HepG2 (cell line): ENCODE data around the gene GPC2. TPM values are rescaled to one million over a fixed set of nuclear protein-coding genes. Genes with fewer than 3 reads are reported as not detected.

ENCODE experiments used
- ATAC-seq: fragments of 200-7000 bp; cut with Tn5 transposase; 3 replicates; pipeline ENCODE4 v1.9.1; 2020; ENCODE audit warnings: mild to moderate bottlenecking, moderate library complexity
- BruUV-seq: library from RNA; stranded (reverse); fragments of 400-500 nt; replicated peaks from 2 replicates; lab custom pipeline; 2021; lab: Mats Ljungman, UMichigan
- CTCF ChIA-PET: fragments of 300-600 bp; formaldehyde crosslinking; extraction: SDS; loops from one replicate; lab custom pipeline; 2021; ENCODE audit warnings: low total read pairs, inconsistent platforms, low intra/inter-chr PET ratio; lab: Yijun Ruan, JAX
- POLR2A ChIA-PET: fragments of 350-600 bp; sonication (Branson Sonifier 250); formaldehyde crosslinking; loops from one replicate; lab custom pipeline; 2020; ENCODE audit warnings: antibody characterized with exemption, inconsistent platforms; lab: Yijun Ruan, JAX
- DNase-seq: peaks from one replicate; pipeline ENCODE4 v3.0.0-alpha.2; 2015; ENCODE audit warnings: low spot score
- FAIRE-seq: peaks from 3 replicates; lab custom pipeline; 2011; peaks lifted over from hg19 to GRCh38; lab: Jason Lieb, UNC
- H2AFZ ChIP-seq: one replicate; pipeline ENCODE4 v1.6.1; 2011; ENCODE audit warnings: low read length, inconsistent platforms
- H3K27ac ChIP-seq: fragments of 300-600 bp; 3 replicates; pipeline ENCODE4 v1.8.0; 2011; ENCODE audit warnings: mixed run types, mild to moderate bottlenecking, mixed read lengths, low read length, inconsistent platforms; ENCODE audit not compliant: insufficient read depth; ENCODE audit errors: extremely low read length
- H3K27me3 ChIP-seq, 2 experiments: fragments of 200-600 bp in 1 of 2; 2 replicates in 1 of 2; 3 replicates in 1 of 2; pipeline versions ENCODE4 v1.6.0 to v1.8.0; 2011; ENCODE audit warnings: low read length in 2 of 2, mild to moderate bottlenecking in 2 of 2, moderate library complexity in 2 of 2, inconsistent platforms in 1 of 2; ENCODE audit not compliant: insufficient read depth in 2 of 2, control insufficient read depth in 1 of 2
- H3K36me3 ChIP-seq, 2 experiments: fragments of 200-600 bp in 1 of 2; replicated peaks in 1 of 2; 2 replicates in 1 of 2; 3 replicates in 1 of 2; pipeline versions ENCODE4 v1.5.1 to v1.8.0; 2011; ENCODE audit warnings: low read length in 2 of 2, inconsistent platforms in 1 of 2; ENCODE audit not compliant: insufficient read depth in 2 of 2, control insufficient read depth in 1 of 2
- H3K4me1 ChIP-seq: 2 replicates; pipeline ENCODE4 v1.5.1; 2012; ENCODE audit warnings: low read length, inconsistent platforms; ENCODE audit not compliant: insufficient read depth
- H3K4me2 ChIP-seq: 2 replicates; pipeline ENCODE4 v1.6.0; 2011; ENCODE audit warnings: low read depth, low read length, inconsistent platforms
- H3K4me3 ChIP-seq, 3 experiments: fragments of 200-600 bp in 1 of 3; sonication (generic), shearing (Covaris generic) in 1 of 3; replicated peaks in 1 of 3; 2 replicates each; pipeline ENCODE4 v1.5.1; 2011 to 2016; ENCODE audit warnings: low read length in 3 of 3, inconsistent platforms in 2 of 3, low read depth in 2 of 3, mild to moderate bottlenecking in 2 of 3, control low read depth in 1 of 3, mixed read lengths in 1 of 3; ENCODE audit not compliant: insufficient read depth in 1 of 3
- H3K79me2 ChIP-seq: one replicate; pipeline ENCODE4 v1.6.1; 2011; ENCODE audit warnings: low read length, inconsistent platforms; ENCODE audit not compliant: insufficient read depth
- H3K9ac ChIP-seq: 2 replicates; pipeline ENCODE4 v1.6.0; 2011; ENCODE audit warnings: mild to moderate bottlenecking, low read depth, low read length, inconsistent platforms; ENCODE audit not compliant: insufficient read depth
- H3K9me3 ChIP-seq: 2 replicates; pipeline ENCODE4 v1.5.1; 2012; ENCODE audit warnings: mild to moderate bottlenecking, low read length
- H4K20me1 ChIP-seq: 2 replicates; pipeline ENCODE4 v1.6.0; 2011; ENCODE audit warnings: inconsistent platforms, mild to moderate bottlenecking, low read length, moderate library complexity; ENCODE audit not compliant: insufficient read depth
- CEBPB ChIP-seq: IDR thresholded peaks from 2 replicates; pipeline ENCODE4 v1.6.1; 2011; ENCODE audit warnings: low read depth, low read length, improper control_type of control experiment, borderline replicate concordance
- KAT8 ChIP-seq: IDR thresholded peaks from 2 replicates; pipeline ENCODE4 v1.6.1; 2016; ENCODE audit warnings: missing genetic modification reagents, missing compliant biosample characterization
- LCORL ChIP-seq, 2 experiments: fragments of 450-650 bp in 1 of 2; sonication (generic) in 1 of 2; formaldehyde crosslinking in 1 of 2; IDR thresholded peaks; 2 replicates each; pipeline versions ENCODE4 v1.5.0 to v1.6.1; 2017 to 2020; ENCODE audit warnings: antibody characterized with exemption in 1 of 2, missing genetic modification reagents in 1 of 2
- RFXAP ChIP-seq: sonication (generic); formaldehyde crosslinking; IDR thresholded peaks from 2 replicates; pipeline ENCODE4 v1.4.0; 2020; ENCODE audit warnings: missing genetic modification reagents, borderline replicate concordance
- SMC3 ChIP-seq: IDR thresholded peaks from 2 replicates; pipeline ENCODE4 v1.6.1; 2011; ENCODE audit warnings: low read length, improper control_type of control experiment
- ZNF775 ChIP-seq: sonication (generic); formaldehyde crosslinking; IDR thresholded peaks from 2 replicates; pipeline ENCODE4 v1.4.0; 2020; ENCODE audit warnings: missing genetic modification reagents, mild to moderate bottlenecking, moderate library complexity, borderline replicate concordance
- ZNF891 ChIP-seq: sonication (generic); formaldehyde crosslinking; IDR thresholded peaks from 2 replicates; pipeline ENCODE4 v1.5.0; 2020; ENCODE audit warnings: mild to moderate bottlenecking, missing genetic modification reagents
- WGBS: methylation state at CpG from one replicate; pipeline ENCODE4 v1.1.6; 2017; ENCODE audit warnings: low lambda C conversion rate; 5-methylcytosine and 5-hydroxymethylcytosine counted together
- in situ Hi-C: cut with HindIII; loops from 2 replicates; pipeline ENCODE4 v1.10.0; 2017; ENCODE audit warnings: low pct_unique_long_range_greater_than_20kb; ENCODE audit not compliant: extremely low pct_ligation_motif_present
- intact Hi-C: fragments of 100-400 bp; cut with micrococcal nuclease; formaldehyde crosslinking; loops from one replicate; pipeline ENCODE4 v1.10.0; 2022; ENCODE audit not compliant: unreplicated experiment
- polyA plus RNA-seq, 8 experiments: library from polyadenylated mRNA; depleted of rRNA in 3 of 8; stranded (reverse) in 7 of 8; unstranded in 1 of 8; fragments of >200 nt; fragmentation: Illumina TruSeq in 4 of 8; extraction: Trizol in 4 of 8; gene quantifications; 2 replicates each; pipeline versions ENCODE4 v1.2.1 to v1.2.3, GENCODE V29; 2011 to 2016; ENCODE audit warnings: low read depth in 4 of 8, missing spikeins in 1 of 8, mixed read lengths in 1 of 8; ENCODE audit not compliant: insufficient read depth in 1 of 8
- total RNA-seq, 5 experiments: library from RNA; depleted of rRNA; stranded (reverse); fragments of >200 nt; fragmentation: Illumina TruSeq; extraction: Trizol; gene quantifications; 2 replicates each; pipeline ENCODE4 v1.2.3, GENCODE V29; 2016; ENCODE audit warnings: low read depth in 1 of 5
- TF ChIP-seq, protein P1 (sequence below): IDR thresholded peaks from 2 replicates; pipeline ENCODE4 v1.6.1; 2012; ENCODE audit warnings: inconsistent platforms

The GPC2 gene
- total and polyA plus RNA-seq, 2 of the 13 experiments (the other 11 are each of a cell fraction or from before 2014, with no cell fraction given) = 0.64 to 0.78 TPM

DNA sequence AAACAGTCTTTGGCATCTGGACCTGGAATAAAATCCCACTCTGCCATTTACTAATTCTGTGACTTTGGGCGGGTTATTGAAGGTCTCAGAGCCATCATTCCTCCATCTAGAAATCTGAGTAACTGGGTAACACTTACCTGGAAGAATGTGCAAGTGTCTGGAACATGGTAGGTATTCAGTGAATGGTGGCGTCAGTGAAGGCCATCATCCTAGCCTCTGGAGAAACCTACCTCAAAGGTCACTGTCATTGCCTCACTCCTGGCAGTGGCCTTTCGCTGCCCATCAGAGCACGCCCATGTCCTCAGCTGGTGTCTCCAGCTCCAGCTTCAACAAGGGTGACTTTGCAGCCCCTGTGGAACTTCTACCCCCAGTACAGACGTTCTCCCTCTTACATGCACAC, 13.3 kb downstream of the GPC2 start:
- ChIA-PET CTCF (no interaction called here), POLR2A (interaction anchor here (0.7 to 1.3 kb wide), 2 partner anchors 15 to 65 kb away, joined by 3 to 4 read pairs; partner anchors contain the start of gene LAMTOR4)
- no peak for TF ChIP-seq SMC3
- TF ChIP-seq, protein P1, sequence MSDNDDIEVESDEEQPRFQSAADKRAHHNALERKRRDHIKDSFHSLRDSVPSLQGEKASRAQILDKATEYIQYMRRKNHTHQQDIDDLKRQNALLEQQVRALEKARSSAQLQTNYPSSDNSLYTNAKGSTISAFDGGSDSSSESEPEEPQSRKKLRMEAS = no peak
- TF ChIP-seq KAT8 = no peak
- peak; percentile 36; the same call in 1 of the 2 replicates for TF ChIP-seq CEBPB
- TF ChIP-seq, all 625 proteins: peak for 1
- Histone ChIP-seq H3K36me3 (no peaks in the 10 kb centered on the region), H3K9me3 (no peaks in the 10 kb centered on the region), H3K4me2 (no peak overlapping the region), H3K27ac (no peak overlapping the region), H3K79me2 (no peaks in the 10 kb centered on the region), H2AFZ (no peak overlapping the region), H3K4me1 (peaks cover 45% of the 10 kb centered on the region), H3K9ac (no peak overlapping the region), H3K27me3 (peaks cover 3 to 36% of the 10 kb centered on the region in 2 experiments), H3K4me3 (no peak overlapping the region), H4K20me1 (no peaks in the 10 kb centered on the region)
- DNase-seq (no peak), FAIRE-seq (no peak), ATAC-seq (no peak)
- WGBS = 10% methylated on average over 5 of the region's 5 CpGs
- intact Hi-C loops = no loop called here
- no TSS peak for BruUV-seq
- in situ Hi-C loops = no loop called here

DNA sequence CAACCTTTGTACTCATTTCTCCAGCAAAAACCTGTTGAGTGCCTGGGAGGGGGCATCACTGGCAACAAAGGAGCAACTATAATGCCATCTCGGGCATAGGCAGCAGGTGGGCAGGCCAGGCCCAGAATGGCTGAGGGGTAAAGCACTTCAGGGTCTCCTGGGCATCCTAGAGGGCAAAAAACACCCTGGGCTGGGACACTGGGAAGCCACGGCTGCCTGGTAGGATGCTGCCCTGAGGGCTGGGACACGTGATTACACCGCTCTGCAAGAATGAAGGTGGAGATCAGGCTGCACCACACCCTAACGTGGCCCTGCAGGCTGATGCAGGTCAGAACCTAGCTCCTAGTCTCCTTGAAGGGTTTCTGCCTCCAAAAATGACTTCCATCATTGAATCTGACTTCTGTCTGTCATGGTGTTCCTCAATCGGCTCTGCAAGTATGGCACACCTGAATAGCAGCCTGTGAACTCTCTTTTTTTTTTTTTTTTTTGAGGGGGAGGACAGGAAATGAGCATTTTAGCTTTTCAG, 14.1 kb downstream of the GPC2 start:
- H4K20me1 ChIP-seq = no peaks in the 10 kb centered on the region
- ChIA-PET CTCF (no interaction called here), POLR2A (interaction anchor here (0.7 kb wide), 1 partner anchor 64 kb away, joined by 4 read pairs; no protein-coding TSS in a partner anchor)
- BruUV-seq = no TSS peak
- no peak for TF ChIP-seq ZNF891 (CRISPR knock-in tag)
- TF ChIP-seq RFXAP = no peak
- no peak for TF ChIP-seq ZNF775 (CRISPR knock-in tag)
- no peak for TF ChIP-seq LCORL (IDR thresholded peaks at IDR 0.05)
- TF ChIP-seq LCORL (CRISPR knock-in tag; IDR thresholded peaks at IDR 0.05) = no peak
- no peak overlapping the region for H2AFZ ChIP-seq
- H3K27ac ChIP-seq = no peak overlapping the region
- intact Hi-C loops (no loop called here), in situ Hi-C loops (no loop called here)
- no peak overlapping the region for H3K9ac ChIP-seq
- no peak for FAIRE-seq
- no peak for ATAC-seq
- no peak for DNase-seq
- WGBS = 9% methylated on average over 1 of the region's 6 CpGs
- no peaks in the 10 kb centered on the region for H3K79me2 ChIP-seq
- no peaks in the 10 kb centered on the region for H3K9me3 ChIP-seq
- H3K4me1 ChIP-seq = peaks cover 38% of the 10 kb centered on the region
- no peaks in the 10 kb centered on the region for H3K36me3 ChIP-seq
- H3K4me2 ChIP-seq = no peak overlapping the region
- no peak overlapping the region for H3K4me3 ChIP-seq
- H3K27me3 ChIP-seq = peaks cover 3 to 32% of the 10 kb centered on the region in 2 experiments
